OCI-LY3 (cell line): ENCODE measurements around the gene ZSCAN29.

Experiments used
- EZH2phosphoT487 ChIP-seq: fragments of 200-600 bp; shearing (Covaris generic); IDR thresholded peaks from 2 replicates; pipeline ENCODE4 v1.6.1; 2018; ENCODE audit warnings: antibody characterized with exemption, mixed run types, low read depth
- TF ChIP-seq, protein P1 (sequence below): fragments of 200-600, 300-600 bp; sonication (generic); IDR thresholded peaks from 2 replicates; pipeline ENCODE4 v1.5.1; 2014; ENCODE audit warnings: antibody characterized with exemption, low read length, low read depth

DNA sequence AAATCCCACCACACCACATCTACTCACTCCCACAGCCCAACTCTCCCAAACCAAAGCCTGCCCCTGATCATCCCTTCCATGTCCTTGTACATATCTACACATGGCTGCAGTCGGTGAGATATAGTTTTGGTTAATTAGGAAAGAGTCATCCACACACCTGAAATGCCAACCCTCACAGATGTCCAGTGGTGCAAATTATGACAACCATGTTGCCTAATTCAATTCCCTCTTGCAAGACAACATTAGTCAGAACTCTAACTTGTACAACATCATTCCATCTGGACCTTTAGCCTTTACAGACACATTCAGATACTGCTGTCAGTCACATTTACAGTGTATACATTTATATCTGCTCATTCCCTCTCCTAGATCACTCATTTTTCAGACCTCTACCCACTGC, 41.3 kb upstream of the ZSCAN29 start:
- TF ChIP-seq, protein P1, sequence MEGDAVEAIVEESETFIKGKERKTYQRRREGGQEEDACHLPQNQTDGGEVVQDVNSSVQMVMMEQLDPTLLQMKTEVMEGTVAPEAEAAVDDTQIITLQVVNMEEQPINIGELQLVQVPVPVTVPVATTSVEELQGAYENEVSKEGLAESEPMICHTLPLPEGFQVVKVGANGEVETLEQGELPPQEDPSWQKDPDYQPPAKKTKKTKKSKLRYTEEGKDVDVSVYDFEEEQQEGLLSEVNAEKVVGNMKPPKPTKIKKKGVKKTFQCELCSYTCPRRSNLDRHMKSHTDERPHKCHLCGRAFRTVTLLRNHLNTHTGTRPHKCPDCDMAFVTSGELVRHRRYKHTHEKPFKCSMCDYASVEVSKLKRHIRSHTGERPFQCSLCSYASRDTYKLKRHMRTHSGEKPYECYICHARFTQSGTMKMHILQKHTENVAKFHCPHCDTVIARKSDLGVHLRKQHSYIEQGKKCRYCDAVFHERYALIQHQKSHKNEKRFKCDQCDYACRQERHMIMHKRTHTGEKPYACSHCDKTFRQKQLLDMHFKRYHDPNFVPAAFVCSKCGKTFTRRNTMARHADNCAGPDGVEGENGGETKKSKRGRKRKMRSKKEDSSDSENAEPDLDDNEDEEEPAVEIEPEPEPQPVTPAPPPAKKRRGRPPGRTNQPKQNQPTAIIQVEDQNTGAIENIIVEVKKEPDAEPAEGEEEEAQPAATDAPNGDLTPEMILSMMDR: no peak
- TF ChIP-seq EZH2phosphoT487: no peak
